GM21786 (cell line): Measurements from ENCODE around the gene COQ7.

Experiments used
- ATAC-seq: cut with Tn5 transposase; IDR thresholded peaks from one replicate; pipeline ENCODE4 v1.9.1; 2021; ENCODE audit not compliant: unreplicated experiment

Gene COQ7

GRCh38 chr16:19067349-19068236 is at the start of gene COQ7:
Gene COQ7 (plus strand): TSS chr16:19067614. CDS start chr16:19067665, 51 bp downstream.
- ATAC-seq: peak; percentile 89

DNA sequence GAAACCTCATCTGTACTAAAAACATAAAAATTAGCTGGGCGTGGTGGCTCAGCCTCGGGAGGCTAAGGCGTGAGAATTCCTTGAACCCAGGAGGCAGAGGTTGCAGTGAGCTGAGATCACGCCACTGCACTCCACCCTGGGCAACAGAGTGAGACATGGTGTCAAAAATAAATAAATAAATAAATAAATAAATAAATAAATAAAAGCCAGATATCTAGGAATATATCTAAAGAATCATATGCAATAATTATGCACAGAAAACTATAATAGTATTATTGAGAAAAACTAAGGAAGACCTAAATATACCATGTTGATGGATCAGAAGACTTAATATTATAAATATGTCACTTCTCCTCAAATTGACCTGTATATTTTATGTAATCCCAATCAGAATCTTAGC is 46.7 kb upstream of the COQ7 start:
- ATAC-seq: no peak

GRCh38 chr16:19021747-19022146 is 45.7 kb upstream of the COQ7 start:
- no peak for ATAC-seq

DNA sequence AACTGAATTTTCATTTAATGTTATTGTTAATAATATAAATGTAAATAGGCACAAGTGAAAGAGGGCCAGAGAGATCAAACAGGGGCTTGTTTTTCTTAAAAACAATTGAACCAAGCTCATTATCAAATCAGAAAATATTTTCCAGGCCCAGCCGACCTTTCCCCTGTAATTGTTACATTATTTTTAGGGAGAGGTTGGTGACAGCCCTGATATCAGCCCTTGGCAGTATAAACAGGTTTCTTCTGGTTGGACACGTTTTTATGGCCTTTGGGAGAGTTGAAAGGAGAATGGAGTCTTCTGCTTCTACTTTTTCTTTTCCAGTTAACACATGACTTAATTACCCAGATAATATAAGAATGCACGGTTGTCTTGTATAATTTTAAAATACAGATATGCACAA is 40.0 kb upstream of the COQ7 start:
- ATAC-seq: no peak

DNA sequence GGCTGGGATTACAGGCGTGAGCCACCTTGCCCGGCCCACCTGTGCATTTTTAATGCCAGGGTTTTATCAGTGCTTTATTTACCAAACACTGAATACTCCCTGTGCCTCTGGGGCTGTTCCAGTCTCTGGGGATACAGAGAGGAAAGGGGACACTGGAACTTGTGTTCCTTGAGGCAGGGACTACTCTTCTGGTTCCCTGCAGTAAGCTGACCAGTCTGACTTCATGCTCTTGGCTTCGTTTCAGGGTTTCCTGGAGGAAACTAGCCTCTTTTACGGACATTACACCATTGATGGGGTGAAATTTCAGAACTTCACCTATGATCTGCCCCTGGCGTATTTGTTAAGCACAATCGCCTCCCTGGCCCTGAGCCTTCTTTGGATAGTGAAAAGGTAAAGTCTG is 37.4 kb upstream of the COQ7 start:
- ATAC-seq: no peak

GRCh38 chr16:19031738-19032137 is 35.7 kb upstream of the COQ7 start:
- no peak for ATAC-seq

DNA sequence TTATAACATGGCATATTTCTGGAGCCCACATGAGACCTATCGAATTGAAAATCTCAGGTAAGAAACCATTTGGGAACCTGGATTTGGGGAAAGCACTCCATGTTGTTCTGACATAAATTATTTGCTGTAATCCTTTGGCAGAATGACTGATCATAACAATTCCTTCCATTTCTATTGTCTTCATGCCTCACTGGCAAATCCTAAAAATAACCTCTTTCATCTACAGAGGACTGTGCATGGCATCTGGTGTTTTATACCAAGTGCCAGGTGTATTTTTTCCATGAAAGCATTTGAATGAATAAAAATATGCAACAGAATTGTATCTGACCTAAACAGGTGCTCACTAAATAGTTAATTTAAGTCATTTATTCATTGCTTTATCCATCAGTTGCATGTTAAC is 33.7 kb upstream of the COQ7 start:
- no peak for ATAC-seq

GRCh38 chr16:19040400-19040799 is 27.0 kb upstream of the COQ7 start:
- no peak for ATAC-seq

- no peak for ATAC-seq
Observed at GRCh38 chr16:19044769-19045168, 22.6 kb upstream of the COQ7 start.

- ATAC-seq: no peak
Observed at GRCh38 chr16:19046062-19046461, 21.4 kb upstream of the COQ7 start.

DNA sequence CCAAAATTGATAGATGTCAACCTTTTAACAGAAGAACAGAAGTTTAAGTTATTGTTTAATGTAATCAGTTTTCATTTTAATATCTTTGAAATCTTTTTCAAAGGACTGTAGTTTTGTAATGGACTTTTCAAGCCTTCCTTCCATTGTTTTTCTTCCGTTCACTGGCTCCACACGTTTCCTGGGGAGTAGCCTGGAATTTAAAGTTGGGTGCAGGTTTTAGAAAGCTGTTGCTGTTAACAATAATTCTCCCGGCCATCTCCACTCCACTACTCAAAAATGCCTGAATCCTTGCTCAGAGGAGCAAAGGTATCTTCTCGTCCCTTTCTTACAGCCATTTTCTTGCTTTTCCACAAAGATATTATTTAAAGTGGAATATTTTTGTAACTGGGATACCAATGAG is 4.7 kb upstream of the COQ7 start:
- ATAC-seq: no peak

- no peak for ATAC-seq
Observed at GRCh38 chr16:19066988-19067348, 446 bp upstream of the COQ7 start.

DNA sequence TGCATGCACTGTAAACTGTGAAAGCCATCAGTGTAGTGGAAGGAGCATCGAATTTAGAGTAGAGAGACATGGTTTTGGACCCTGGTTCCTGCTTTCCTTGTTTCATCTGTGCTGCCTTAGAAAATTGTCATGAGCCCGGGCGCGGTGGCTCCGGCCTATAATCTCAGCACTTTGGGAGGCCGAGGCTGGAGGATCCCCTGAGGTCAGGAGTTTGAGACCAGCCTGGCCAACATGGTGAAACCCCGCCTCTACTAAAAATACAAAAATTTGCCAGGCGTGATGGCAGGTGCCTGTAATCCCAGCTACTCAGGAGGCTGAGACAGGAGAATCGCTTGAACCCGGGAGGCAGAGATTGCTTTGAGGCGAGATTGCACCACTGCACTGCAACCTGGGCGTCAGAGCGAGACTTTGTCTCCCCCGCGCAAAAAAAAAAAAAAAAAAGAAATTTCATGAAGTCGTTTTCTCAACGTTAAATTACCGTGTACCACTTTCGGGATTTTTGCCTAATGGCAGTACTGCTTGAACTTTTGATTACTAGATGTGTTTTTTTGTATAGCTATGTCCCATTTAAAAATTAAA is 912 bp downstream of the COQ7 start:
- ATAC-seq: no peak

DNA sequence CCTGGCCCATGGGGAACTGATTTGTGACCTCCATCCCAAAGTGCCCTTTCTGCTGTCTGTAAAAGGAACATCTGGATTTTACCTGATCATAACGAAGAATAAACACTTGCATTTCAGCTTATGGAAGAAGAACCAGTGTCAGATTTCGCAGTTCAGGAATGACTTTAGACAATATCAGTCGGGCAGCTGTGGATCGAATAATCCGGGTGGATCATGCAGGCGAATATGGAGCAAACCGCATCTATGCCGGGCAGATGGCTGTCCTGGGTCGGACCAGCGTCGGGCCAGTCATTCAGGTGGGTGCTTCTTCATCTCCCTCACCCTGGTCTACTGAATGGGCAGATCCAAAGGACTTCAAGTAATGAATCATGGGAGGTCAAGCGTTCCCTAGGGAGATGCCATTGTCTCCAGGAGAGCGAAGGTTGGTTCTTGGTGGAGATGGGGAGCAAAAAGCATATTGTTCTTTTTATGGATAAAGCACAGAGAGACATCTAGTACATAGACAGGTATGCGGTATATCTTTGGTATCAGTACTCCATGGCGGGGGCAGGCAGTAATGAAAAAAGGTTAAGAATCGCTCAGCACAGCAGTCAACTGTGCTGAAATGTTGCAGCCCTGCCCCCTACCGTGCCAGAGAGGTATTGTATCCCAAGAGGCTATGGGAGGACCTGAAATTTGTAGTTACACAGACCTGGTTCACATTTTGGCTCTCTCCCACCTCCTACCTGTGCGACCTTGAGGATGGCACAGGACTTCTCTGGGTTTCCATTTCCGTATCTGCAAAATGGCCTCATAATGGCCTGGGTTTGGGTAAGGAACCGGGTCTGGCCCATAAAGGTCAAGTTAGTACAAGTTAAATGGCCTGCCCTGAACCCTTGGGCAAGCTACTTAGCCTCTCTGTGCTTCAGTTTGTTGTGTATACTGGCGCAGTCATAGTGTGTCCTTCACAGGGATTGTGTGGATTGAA is 4.7 kb downstream of the COQ7 start:
- ATAC-seq: no peak

- ATAC-seq: no peak
Observed at GRCh38 chr16:19073344-19073743, 5.9 kb downstream of the COQ7 start.

DNA sequence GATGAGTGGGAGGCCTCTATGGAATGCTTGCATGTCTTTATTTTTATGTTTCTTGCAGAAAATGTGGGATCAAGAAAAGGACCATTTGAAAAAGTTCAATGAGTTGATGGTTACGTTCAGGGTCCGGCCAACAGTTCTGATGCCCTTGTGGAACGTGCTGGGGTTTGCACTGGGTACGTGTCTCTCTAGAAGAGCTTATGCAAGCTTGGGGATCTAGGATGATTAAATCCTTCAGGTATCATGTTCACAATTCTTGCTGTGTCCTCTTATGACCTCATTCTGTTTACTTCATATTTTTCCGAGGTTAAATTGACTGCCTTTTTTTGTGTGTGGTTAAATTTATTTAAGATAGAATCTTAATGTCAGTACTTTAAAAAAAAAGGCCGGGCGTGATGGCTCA is 6.4 kb downstream of the COQ7 start:
- ATAC-seq: no peak

DNA sequence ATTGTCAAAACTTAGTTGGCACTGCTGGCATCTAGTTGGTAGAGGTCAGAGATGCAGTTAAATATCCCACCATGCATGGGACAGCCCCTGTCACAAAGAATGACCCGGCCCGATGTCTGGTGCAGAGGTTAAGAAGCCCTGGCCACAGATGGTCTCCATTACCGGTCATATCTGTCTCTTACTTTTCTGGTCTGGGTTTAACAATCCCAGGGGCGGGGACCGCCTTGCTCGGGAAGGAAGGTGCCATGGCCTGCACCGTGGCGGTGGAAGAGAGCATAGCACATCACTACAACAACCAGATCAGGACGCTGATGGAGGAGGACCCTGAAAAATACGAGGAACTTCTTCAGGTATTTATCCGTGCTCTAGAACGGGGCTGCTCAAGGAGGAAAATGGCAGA is 8.1 kb downstream of the COQ7 start:
- no peak for ATAC-seq

- no peak for ATAC-seq
Observed at GRCh38 chr16:19077879-19078278, 10.5 kb downstream of the COQ7 start.

DNA sequence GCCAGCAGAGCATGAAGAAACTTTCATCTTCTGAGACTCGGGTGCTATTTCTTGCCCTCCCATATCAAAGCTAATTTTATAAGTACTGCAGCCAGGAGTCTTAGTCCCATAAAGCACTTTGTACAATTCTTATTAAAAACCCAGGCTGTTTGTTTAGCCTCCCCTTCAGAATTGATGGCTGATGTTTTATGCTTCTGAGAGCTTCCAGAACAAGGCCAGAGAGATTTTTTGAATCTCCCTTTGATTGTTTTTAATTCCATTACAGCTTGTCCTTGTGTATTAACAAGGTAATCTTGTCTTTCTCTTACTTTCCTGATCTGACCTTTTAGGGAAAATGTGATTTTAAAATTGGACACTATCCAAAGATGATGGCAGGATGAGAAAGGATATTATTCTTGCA is 16.3 kb downstream of the COQ7 start:
- no peak for ATAC-seq

DNA sequence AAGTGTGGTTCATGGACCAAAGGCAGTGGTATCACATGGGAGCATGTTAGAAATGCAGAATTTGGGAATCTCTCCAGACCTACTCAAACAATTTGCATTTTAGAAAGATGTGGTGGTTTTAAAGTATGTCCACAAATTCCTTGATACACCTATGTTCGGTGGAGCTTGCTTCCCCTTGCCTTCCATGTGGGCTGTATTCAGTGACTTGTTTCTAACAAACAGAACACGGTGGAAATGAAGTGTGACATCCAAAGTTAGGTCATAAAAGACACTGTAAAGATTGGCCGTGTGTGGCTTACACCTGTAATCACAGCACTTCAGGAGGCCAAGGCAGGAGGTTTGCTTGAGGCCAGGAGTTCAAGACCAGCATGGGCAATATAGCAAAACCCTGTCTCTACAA is 16.7 kb downstream of the COQ7 start:
- no peak for ATAC-seq

DNA sequence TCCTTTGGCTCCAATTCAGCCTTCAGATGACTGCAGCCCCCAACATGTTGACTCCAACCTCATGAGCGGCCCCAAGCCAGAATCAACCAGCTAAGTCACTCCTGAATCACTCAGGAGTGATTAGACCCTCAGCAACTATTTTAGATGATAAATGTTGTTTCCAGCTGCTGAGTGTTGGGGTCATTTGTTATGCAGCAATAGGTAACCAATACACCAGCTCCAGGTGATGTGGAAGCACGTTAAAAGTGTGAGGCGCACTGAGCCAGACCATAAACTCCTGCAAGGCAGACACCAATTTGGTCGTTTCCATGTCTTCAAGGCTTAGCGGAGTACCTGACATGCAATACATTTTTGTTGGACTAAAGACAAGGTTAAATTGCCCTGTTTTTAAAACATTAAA is 17.5 kb downstream of the COQ7 start:
- no peak for ATAC-seq
